Spleen (tissue), 11 donors: Measurements from ENCODE around the gene ARHGAP45. TPM values are rescaled to one million over a fixed set of nuclear protein-coding genes. Genes with fewer than 3 reads are reported as not detected.

ENCODE experiments used
- DNase-seq: peaks from one replicate; pipeline ENCODE4 v3.0.0-alpha.2; 2020
- H3K27ac ChIP-seq, 8 donors: fragments of 200-600 bp; sonication (generic) in 7 of 8; 1 replicate in 4 of 8; 2 replicates in 4 of 8; pipeline versions ENCODE4 v1.5.0 to v1.8.0; 2016 to 2021; ENCODE audit warnings: inconsistent platforms in 4 of 8, mild to moderate bottlenecking in 4 of 8, moderate library complexity in 1 of 8
- H3K27me3 ChIP-seq, 7 donors: fragments of 200-600 bp; sonication (generic) in 6 of 7; replicated peaks in 1 of 7; 1 replicate in 4 of 7; 2 replicates in 3 of 7; pipeline versions ENCODE4 v1.5.0 to v1.8.0; 2016 to 2021; ENCODE audit warnings: inconsistent platforms in 3 of 7, mild to moderate bottlenecking in 1 of 7
- H3K36me3 ChIP-seq, 6 donors: fragments of 200-600 bp; sonication (generic) in 5 of 6; 1 replicate in 4 of 6; 2 replicates in 2 of 6; pipeline versions ENCODE4 v1.5.0 to v1.8.0; 2016 to 2021; ENCODE audit warnings: inconsistent platforms in 2 of 6
- H3K4me1 ChIP-seq, 6 donors: fragments of 200-600 bp; sonication (generic) in 5 of 6; 1 replicate in 3 of 6; 2 replicates in 3 of 6; pipeline versions ENCODE4 v1.5.0 to v1.8.0; 2016 to 2021; ENCODE audit warnings: inconsistent platforms in 3 of 6
- H3K4me3 ChIP-seq, 8 donors: fragments of 200-600 bp; sonication (generic) in 7 of 8; 1 replicate in 4 of 8; 2 replicates in 4 of 8; pipeline versions ENCODE4 v1.5.0 to v1.8.0; 2016 to 2021; ENCODE audit warnings: inconsistent platforms in 4 of 8, mild to moderate bottlenecking in 4 of 8, moderate library complexity in 2 of 8
- H3K9me3 ChIP-seq, 8 donors: fragments of 200-600 bp; sonication (generic) in 7 of 8; 1 replicate in 4 of 8; 2 replicates in 4 of 8; pipeline versions ENCODE4 v1.5.0 to v1.8.0; 2016 to 2021; ENCODE audit warnings: inconsistent platforms in 4 of 8
- CTCF ChIP-seq, 11 experiments: fragments of 200-600 bp in 7 of 11; fragments of 450-650 bp in 4 of 11; sonication (generic) in 4 of 11; IDR thresholded peaks in 8 of 11; conservative IDR thresholded peaks in 3 of 11; 1 replicate in 7 of 11; 2 replicates in 4 of 11; pipeline versions ENCODE4 v1.4.0 to v1.8.0; 2016 to 2021; ENCODE audit warnings: antibody characterized with exemption in 11 of 11, inconsistent platforms in 4 of 11, mild to moderate bottlenecking in 1 of 11
- POLR2A ChIP-seq, 3 donors: fragments of 450-650 bp; IDR thresholded peaks; one replicate each; pipeline ENCODE4 v1.5.1; 2017; ENCODE audit warnings: antibody characterized with exemption in 3 of 3, mild to moderate bottlenecking in 1 of 3
- POLR2AphosphoS5 ChIP-seq, 3 donors: sonication (generic); formaldehyde crosslinking; IDR thresholded peaks; one replicate each; pipeline ENCODE4 v1.5.1; 2017; ENCODE audit warnings: antibody characterized with exemption in 3 of 3
- whole genome bisulfite sequencing, 5 donors: extraction: QIAGEN DNeasy Blood & Tissue Kit in 3 of 5; methylation state at CpG; one replicate each; pipeline versions ENCODE4 v1.1.5 to v1.1.7; 2013 to 2018; 5-methylcytosine and 5-hydroxymethylcytosine counted together
- intact Hi-C: fragments of 100-400 bp; cut with DNase I; formaldehyde crosslinking; loops from one replicate; pipeline ENCODE4 v1.15.0; 2023; ENCODE audit warnings: low total_unique reads
- polyA plus RNA-seq, 3 donors: library from polyadenylated mRNA; stranded (reverse); fragments of 200-250 nt; gene quantifications; one replicate each; pipeline ENCODE4 v1.2.1, GENCODE V29; 2013
- total RNA-seq, 7 donors: library from RNA; depleted of rRNA in 3 of 7; stranded (reverse); fragments of >200 nt in 3 of 7; fragmentation: NEBNext Ultra II Directional in 4 of 7; extraction: Animal tissue kit (Norgen Biotek cat#: 25700) in 4 of 7; gene quantifications; one replicate each; pipeline versions ENCODE4 v1.1.0 to v1.2.1, GENCODE V29; 2016 to 2021
- donor health status: healthy with polysubstance abuse.
- donor health status: DM: no; HTN: no; CAD: no; lungs with moderate emphysema.
- donor health status: DM: no; HTN: no; CAD: no.
- donor health status: Bipolar disorder and iron deficiency.
- donor health status: healthy.
- donor health status: DM: no; HTN: no; CAD: no.
- donor health status: DM: yes; HTN: yes; CAD: no.

The ARHGAP45 gene
- total and polyA plus RNA-seq, 10 donors = 161 to 356 (median 245) TPM

- no peak for DNase-seq
- Histone ChIP-seq H3K4me1 (peaks cover 34 to 100% (median 88%) of the 10 kb centered on the region in 6 donors), H3K9me3 (no peaks in the 10 kb centered on the region), H3K4me3 (no peak overlapping the region), H3K36me3 (peaks cover 4 to 100% (median 88%) of the 10 kb centered on the region in 6 donors), H3K27me3 (no peaks in the 10 kb centered on the region), H3K27ac (peak overlapping the region in 3 of 8 donors; percentile 20 to 97 (median 93))
- intact Hi-C loops = no loop called here
- 80 to 88% (median 83%) methylated on average over 29 to 43 of the region's 43 CpGs for WGBS, 5 donors
- TF ChIP-seq POLR2AphosphoS5 (IDR thresholded peaks at IDR 0.05) (peak; percentile 49 to 79 (median 53)), CTCF (IDR thresholded peaks at IDR 0.05 in 8 of 11, conservative IDR thresholded peaks at IDR 0.05 in 3 of 11) (no peak)
These were observed 17.3 kb downstream of the ARHGAP45 start for GRCh38 chr19:1084024-1084868.

GRCh38 chr19:1085053-1085658 is 18.2 kb downstream of the ARHGAP45 start:
- DNase-seq = no peak
- WGBS, 5 donors = 77 to 89% (median 83%) methylated on average over 8 of the region's 8 CpGs
- Histone ChIP-seq H3K27me3 (no peaks in the 10 kb centered on the region), H3K9me3 (no peaks in the 10 kb centered on the region), H3K4me3 (no peak overlapping the region), H3K4me1 (peaks cover 37 to 100% (median 89%) of the 10 kb centered on the region in 6 donors), H3K36me3 (peaks cover 4 to 100% (median 84%) of the 10 kb centered on the region in 6 donors), H3K27ac (peak overlapping the region in 3 of 8 donors; percentile 87 to 93 (median 91))
- TF ChIP-seq POLR2A (IDR thresholded peaks at IDR 0.05) (no peak), POLR2AphosphoS5 (IDR thresholded peaks at IDR 0.05) (peak in 1 of 3 donors; percentile 47)
- intact Hi-C loops = no loop called here

GRCh38 chr19:1085676-1086442 is 18.9 kb downstream of the ARHGAP45 start:
- Histone ChIP-seq H3K4me1 (peaks cover 37 to 100% (median 83%) of the 10 kb centered on the region in 6 donors), H3K9me3 (no peaks in the 10 kb centered on the region), H3K27me3 (no peaks in the 10 kb centered on the region), H3K4me3 (no peak overlapping the region), H3K36me3 (peaks cover 4 to 100% (median 82%) of the 10 kb centered on the region in 6 donors), H3K27ac (peak overlapping the region in 4 of 8 donors; percentile 27 to 93 (median 89))
- peak; percentile 80 for DNase-seq
- WGBS, 5 donors = 80 to 88% (median 83%) methylated on average over 20 to 38 of the region's 38 CpGs
- intact Hi-C loops = no loop called here
- TF ChIP-seq POLR2AphosphoS5 (IDR thresholded peaks at IDR 0.05) = peak; percentile 56 to 86 (median 67)
- no peak for TF ChIP-seq CTCF (IDR thresholded peaks at IDR 0.05 in 8 of 11, conservative IDR thresholded peaks at IDR 0.05 in 3 of 11)

GRCh38 chr19:1086613-1087012 is 19.6 kb downstream of the ARHGAP45 start:
- Histone ChIP-seq H3K36me3 (peaks cover 4 to 100% (median 82%) of the 10 kb centered on the region in 6 donors), H3K9me3 (no peaks in the 10 kb centered on the region), H3K4me1 (peaks cover 33 to 100% (median 79%) of the 10 kb centered on the region in 6 donors), H3K27ac (peak overlapping the region in 7 of 8 donors; percentile 77 to 93 (median 83)), H3K4me3 (no peak overlapping the region), H3K27me3 (no peaks in the 10 kb centered on the region)
- 71 to 90% (median 79%) methylated on average over 11 to 21 of the region's 21 CpGs for WGBS, 5 donors
- DNase-seq = no peak
- no peak for TF ChIP-seq POLR2A (IDR thresholded peaks at IDR 0.05)
- TF ChIP-seq POLR2AphosphoS5 (IDR thresholded peaks at IDR 0.05) = peak; percentile 53 to 73 (median 65)
- intact Hi-C loops = no loop called here
